Lung (tissue), 12 donors: ENCODE measurements around the gene KRTAP2-4. TPM values are rescaled to one million over a fixed set of nuclear protein-coding genes. Genes with fewer than 3 reads are reported as not detected.
"Not testable (repeated sequence)": the region's sequence is repeated elsewhere in the genome, so short reads cannot be mapped to it uniquely, and the experiment has no call there.

Experiments
- ATAC-seq: fragments of 200-7000 bp; cut with Tn5 transposase; one replicate; pipeline ENCODE4 v1.9.1; 2020; ENCODE audit warnings: moderate number of reproducible peaks; ENCODE audit not compliant: insufficient read depth, low FRiP score
- DNase-seq, 3 donors: peaks; one replicate each; pipeline ENCODE4 v3.0.0-alpha.2; 2013 to 2017
- H3K27ac ChIP-seq, 2 donors: one replicate each; pipeline ENCODE4 v1.5.1; 2013; ENCODE audit warnings: mild to moderate bottlenecking in 2 of 2, moderate library complexity in 2 of 2, control low read depth in 1 of 2, inconsistent platforms in 1 of 2, low read depth in 1 of 2, low read length in 1 of 2
- H3K27me3 ChIP-seq, 3 donors: one replicate each; pipeline ENCODE4 v1.5.1; 2013; ENCODE audit warnings: low read length in 2 of 3; ENCODE audit not compliant: control insufficient read depth in 3 of 3, insufficient read depth in 3 of 3
- H3K36me3 ChIP-seq, 4 donors: one replicate each; pipeline ENCODE4 v1.5.1; 2013; ENCODE audit warnings: low read length in 4 of 4, mild to moderate bottlenecking in 1 of 4, moderate library complexity in 1 of 4; ENCODE audit not compliant: control insufficient read depth in 4 of 4, insufficient read depth in 4 of 4
- H3K4me1 ChIP-seq, 5 donors: one replicate each; pipeline ENCODE4 v1.5.1; 2013; ENCODE audit warnings: low read length in 5 of 5, mild to moderate bottlenecking in 2 of 5, moderate library complexity in 1 of 5; ENCODE audit not compliant: control insufficient read depth in 5 of 5, insufficient read depth in 5 of 5
- H3K4me3 ChIP-seq: one replicate; pipeline ENCODE4 v1.5.1; 2013; ENCODE audit warnings: mild to moderate bottlenecking, control low read depth, moderate library complexity
- H3K9ac ChIP-seq, 2 donors: one replicate each; pipeline ENCODE4 v1.5.1; 2013; ENCODE audit warnings: low read length in 2 of 2, control low read depth in 1 of 2; ENCODE audit not compliant: insufficient read depth in 1 of 2
- H3K9me3 ChIP-seq, 4 donors: one replicate each; pipeline ENCODE4 v1.5.1; 2013; ENCODE audit warnings: low read length in 3 of 4, mild to moderate bottlenecking in 1 of 4, moderate library complexity in 1 of 4; ENCODE audit not compliant: control insufficient read depth in 4 of 4, insufficient read depth in 3 of 4
- CTCF ChIP-seq: IDR thresholded peaks from 2 replicates; pipeline ENCODE4 v1.5.1; 2012; ENCODE audit warnings: mild to moderate bottlenecking; ENCODE audit errors: control extremely low read depth, extremely low read depth
- WGBS, 2 donors: extraction: QIAGEN DNeasy Blood & Tissue Kit; methylation state at CpG; one replicate each; pipeline ENCODE4 v1.1.7; 2013; 5-methylcytosine and 5-hydroxymethylcytosine counted together
- polyA plus RNA-seq, 2 donors: library from polyadenylated mRNA; stranded (reverse); fragments of 200-250 nt; gene quantifications; one replicate each; pipeline ENCODE4 v1.2.1, GENCODE V29; 2013
- total RNA-seq, 2 donors: library from RNA; depleted of rRNA in 1 of 2; stranded (reverse); fragments of >200 nt in 1 of 2; gene quantifications; one replicate each; pipeline ENCODE4 v1.2.1, GENCODE V29; 2014 to 2021
- donor health status: control.
- donor health status: control.
- donor health status: Bipolar disorder and iron deficiency.
- donor health status: healthy.
- donor health status: DM: yes; HTN: yes; CAD: no.

The KRTAP2-4 gene
- total and polyA plus RNA-seq, 4 donors, result not detected

- no peaks in the 10 kb centered on the region for H3K9me3 ChIP-seq
- H3K36me3 ChIP-seq, result no peaks in the 10 kb centered on the region
- WGBS, 2 donors, result 70 to 83% methylated on average over 7 of the region's 7 CpGs
- no peaks in the 10 kb centered on the region for H3K4me1 ChIP-seq
- H3K4me3 ChIP-seq, result no peak overlapping the region
- H3K9ac ChIP-seq, result no peak overlapping the region
- H3K27ac ChIP-seq, result no peak overlapping the region
- DNase-seq, result peak; percentile 28 to 45 (median 40)
- no peak for TF ChIP-seq CTCF
- ATAC-seq, result no peak
- no peaks in the 10 kb centered on the region for H3K27me3 ChIP-seq
These were observed 30.4 kb upstream of the KRTAP2-4 start for GRCh38 chr17:41096055-41096454.

- H3K36me3 ChIP-seq, H3K9me3 ChIP-seq, H3K4me3 ChIP-seq, DNase-seq, H3K9ac ChIP-seq, H3K4me1 ChIP-seq, H3K27ac ChIP-seq, ATAC-seq, H3K27me3 ChIP-seq: not testable (repeated sequence)
- 43 to 63% methylated on average over 4 of the region's 4 CpGs for WGBS, 2 donors
These were observed 23.2 kb upstream of the KRTAP2-4 start for GRCh38 chr17:41088760-41089352.

GRCh38 chr17:41084100-41084856 is 18.6 kb upstream of the KRTAP2-4 start, which contains the start of gene KRTAP4-7:
Gene KRTAP4-7, plus strand, starts transcription at chr17:41084150. Its CDS starts 57 bp downstream, at chr17:41084207.
- ATAC-seq, H3K27ac ChIP-seq: not testable (repeated sequence)
- WGBS, 2 donors, result 82 to 93% methylated on average over 14 of the region's 14 CpGs

GRCh38 chr17:41083427-41083826 is 17.7 kb upstream of the KRTAP2-4 start:
- H3K27ac ChIP-seq, H3K4me1 ChIP-seq, H3K9ac ChIP-seq, DNase-seq, H3K27me3 ChIP-seq, H3K9me3 ChIP-seq, H3K36me3 ChIP-seq, H3K4me3 ChIP-seq, ATAC-seq: not testable (repeated sequence)
- 69 to 71% methylated on average over 2 of the region's 2 CpGs for WGBS, 2 donors

More at GRCh38 chr17:41084100-41084856, 18.6 kb upstream of the KRTAP2-4 start, which contains the start of gene KRTAP4-7:
- H3K4me3 ChIP-seq, H3K36me3 ChIP-seq, DNase-seq, H3K9me3 ChIP-seq, H3K27me3 ChIP-seq, H3K9ac ChIP-seq, H3K4me1 ChIP-seq: not testable (repeated sequence)

GRCh38 chr17:41082626-41083025 is 16.9 kb upstream of the KRTAP2-4 start:
- WGBS, 2 donors, result 49 to 67% methylated on average over 4 of the region's 4 CpGs

More at GRCh38 chr17:41082626-41083025, 16.9 kb upstream of the KRTAP2-4 start:
- H3K9me3 ChIP-seq, result no peaks in the 10 kb centered on the region
- DNase-seq (no peak), ATAC-seq (no peak)
- no peak for TF ChIP-seq CTCF
- H3K36me3 ChIP-seq, result no peaks in the 10 kb centered on the region
- no peaks in the 10 kb centered on the region for H3K27me3 ChIP-seq
- no peak overlapping the region for H3K9ac ChIP-seq
- no peak overlapping the region for H3K27ac ChIP-seq
- H3K4me1 ChIP-seq, result no peaks in the 10 kb centered on the region
- no peak overlapping the region for H3K4me3 ChIP-seq
